Measurements from ENCODE around the gene USP31.

USP31 gene

GRCh38 chr16:23031508-23032098 lies 117.6 kb downstream of the USP31 start:
- no peaks in the 10 kb centered on the region for H3K27me3 Mint-ChIP-seq (ENCODE audit: low read depth)
- H3K4me1 Mint-ChIP-seq (ENCODE audit: low read depth): no peaks in the 10 kb centered on the region
- H3K27ac Mint-ChIP-seq: no peak overlapping the region
- peaks cover 4% of the 10 kb centered on the region for H3K9me3 Mint-ChIP-seq
- no peak overlapping the region for H3K4me3 Mint-ChIP-seq
- no peaks in the 10 kb centered on the region for H3K36me3 Mint-ChIP-seq (ENCODE audit: low read depth)

GRCh38 chr16:23029733-23030420 lies 119.4 kb downstream of the USP31 start:
- H3K4me3 Mint-ChIP-seq: no peak overlapping the region
- H3K4me1 Mint-ChIP-seq (ENCODE audit: low read depth): no peaks in the 10 kb centered on the region
- peaks cover 4% of the 10 kb centered on the region for H3K9me3 Mint-ChIP-seq
- no peaks in the 10 kb centered on the region for H3K36me3 Mint-ChIP-seq (ENCODE audit: low read depth)
- H3K27me3 Mint-ChIP-seq (ENCODE audit: low read depth): no peaks in the 10 kb centered on the region
- H3K27ac Mint-ChIP-seq: no peak overlapping the region

- H3K4me3 Mint-ChIP-seq: no peak overlapping the region
- H3K27me3 Mint-ChIP-seq (ENCODE audit: low read depth): no peaks in the 10 kb centered on the region
- no peaks in the 10 kb centered on the region for H3K4me1 Mint-ChIP-seq (ENCODE audit: low read depth)
- no peaks in the 10 kb centered on the region for H3K9me3 Mint-ChIP-seq
- no peaks in the 10 kb centered on the region for H3K36me3 Mint-ChIP-seq (ENCODE audit: low read depth)
- no peak overlapping the region for H3K27ac Mint-ChIP-seq
Measured at GRCh38 chr16:23027386-23027785, 121.9 kb downstream of the USP31 start.

- H3K36me3 Mint-ChIP-seq (ENCODE audit: low read depth): no peaks in the 10 kb centered on the region
- H3K9me3 Mint-ChIP-seq: no peaks in the 10 kb centered on the region
- no peaks in the 10 kb centered on the region for H3K27me3 Mint-ChIP-seq (ENCODE audit: low read depth)
- H3K27ac Mint-ChIP-seq: no peak overlapping the region
- H3K4me3 Mint-ChIP-seq: no peak overlapping the region
- H3K4me1 Mint-ChIP-seq (ENCODE audit: low read depth): no peaks in the 10 kb centered on the region
Measured at GRCh38 chr16:23026784-23027362, 122.4 kb downstream of the USP31 start.

GRCh38 chr16:23025692-23026307 lies 123.5 kb downstream of the USP31 start:
- no peak overlapping the region for H3K4me3 Mint-ChIP-seq
- H3K27ac Mint-ChIP-seq: no peak overlapping the region

GRCh38 chr16:23024044-23024443 lies 125.2 kb downstream of the USP31 start:
- H3K4me3 Mint-ChIP-seq: no peak overlapping the region
- H3K9me3 Mint-ChIP-seq: no peaks in the 10 kb centered on the region
- H3K27me3 Mint-ChIP-seq (ENCODE audit: low read depth): no peaks in the 10 kb centered on the region
- H3K36me3 Mint-ChIP-seq (ENCODE audit: low read depth): no peaks in the 10 kb centered on the region
- H3K4me1 Mint-ChIP-seq (ENCODE audit: low read depth): no peaks in the 10 kb centered on the region
- no peak overlapping the region for H3K27ac Mint-ChIP-seq

More at GRCh38 chr16:23025692-23026307, 123.5 kb downstream of the USP31 start:
- H3K4me1 Mint-ChIP-seq (ENCODE audit: low read depth): no peaks in the 10 kb centered on the region
- H3K9me3 Mint-ChIP-seq: no peaks in the 10 kb centered on the region
- H3K27me3 Mint-ChIP-seq (ENCODE audit: low read depth): no peaks in the 10 kb centered on the region
- H3K36me3 Mint-ChIP-seq (ENCODE audit: low read depth): no peaks in the 10 kb centered on the region

GRCh38 chr16:23020084-23020483 lies 129.2 kb downstream of the USP31 start:
- H3K27ac Mint-ChIP-seq: no peak overlapping the region
- H3K4me1 Mint-ChIP-seq (ENCODE audit: low read depth): no peaks in the 10 kb centered on the region
- no peak overlapping the region for H3K4me3 Mint-ChIP-seq
- H3K27me3 Mint-ChIP-seq (ENCODE audit: low read depth): no peaks in the 10 kb centered on the region
- H3K36me3 Mint-ChIP-seq (ENCODE audit: low read depth): no peaks in the 10 kb centered on the region
- no peaks in the 10 kb centered on the region for H3K9me3 Mint-ChIP-seq

GRCh38 chr16:23016368-23016767 lies 132.9 kb downstream of the USP31 start:
- Mint-ChIP-seq H3K27me3 (ENCODE audit: low read depth) (no peaks in the 10 kb centered on the region), H3K4me3 (no peak overlapping the region), H3K4me1 (ENCODE audit: low read depth) (no peaks in the 10 kb centered on the region), H3K36me3 (ENCODE audit: low read depth) (no peaks in the 10 kb centered on the region), H3K9me3 (no peaks in the 10 kb centered on the region), H3K27ac (no peak overlapping the region)

GRCh38 chr16:23015580-23015979 lies 133.7 kb downstream of the USP31 start:
- Mint-ChIP-seq H3K4me1 (ENCODE audit: low read depth) (no peaks in the 10 kb centered on the region), H3K27me3 (ENCODE audit: low read depth) (no peaks in the 10 kb centered on the region), H3K36me3 (ENCODE audit: low read depth) (no peaks in the 10 kb centered on the region), H3K9me3 (no peaks in the 10 kb centered on the region), H3K27ac (no peak overlapping the region), H3K4me3 (no peak overlapping the region)

- H3K27ac Mint-ChIP-seq: no peak overlapping the region
- H3K9me3 Mint-ChIP-seq: no peaks in the 10 kb centered on the region
- no peak overlapping the region for H3K4me3 Mint-ChIP-seq
- H3K36me3 Mint-ChIP-seq (ENCODE audit: low read depth): no peaks in the 10 kb centered on the region
- no peaks in the 10 kb centered on the region for H3K27me3 Mint-ChIP-seq (ENCODE audit: low read depth)
- H3K4me1 Mint-ChIP-seq (ENCODE audit: low read depth): no peaks in the 10 kb centered on the region
Measured at GRCh38 chr16:23014592-23014991, 134.7 kb downstream of the USP31 start.
